ENCODE data around the gene RGS6.

RGS6 gene

GRCh38 chr14:72560889-72561493 lies 628.8 kb downstream of the RGS6 start:
- no peak for DNase-seq

DNA sequence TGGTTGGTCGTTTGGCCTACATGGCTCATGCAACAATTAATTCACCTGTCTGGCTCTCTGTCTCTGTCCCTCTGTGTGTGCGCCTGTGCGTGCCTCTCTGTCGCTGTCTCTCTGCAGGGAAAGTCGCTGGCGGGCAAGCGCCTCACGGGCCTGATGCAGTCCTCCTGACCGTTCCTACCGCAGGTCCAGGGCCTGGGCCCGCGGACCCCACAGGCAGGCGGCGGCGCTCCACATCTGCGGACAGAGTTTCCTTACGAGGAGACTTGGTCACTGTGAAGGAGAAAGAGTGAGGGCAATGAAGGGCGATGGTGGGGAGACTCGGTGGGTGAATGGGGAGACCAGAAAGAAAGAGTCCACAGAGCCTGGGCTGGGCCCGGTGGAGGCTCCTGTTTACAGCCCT lies 630.1 kb downstream of the RGS6 start:
- no peak for DNase-seq

GRCh38 chr14:72563676-72564075 lies 631.4 kb downstream of the RGS6 start:
- no peak for DNase-seq

GRCh38 chr14:72565149-72565559 lies 632.9 kb downstream of the RGS6 start:
- DNase-seq: no peak

- DNase-seq: no peak
These were observed 633.7 kb downstream of the RGS6 start for GRCh38 chr14:72565917-72566316.

GRCh38 chr14:72567226-72567625 lies 635.0 kb downstream of the RGS6 start:
- DNase-seq: no peak

GRCh38 chr14:72568296-72568992 lies 636.2 kb downstream of the RGS6 start:
- no peak for DNase-seq

DNA sequence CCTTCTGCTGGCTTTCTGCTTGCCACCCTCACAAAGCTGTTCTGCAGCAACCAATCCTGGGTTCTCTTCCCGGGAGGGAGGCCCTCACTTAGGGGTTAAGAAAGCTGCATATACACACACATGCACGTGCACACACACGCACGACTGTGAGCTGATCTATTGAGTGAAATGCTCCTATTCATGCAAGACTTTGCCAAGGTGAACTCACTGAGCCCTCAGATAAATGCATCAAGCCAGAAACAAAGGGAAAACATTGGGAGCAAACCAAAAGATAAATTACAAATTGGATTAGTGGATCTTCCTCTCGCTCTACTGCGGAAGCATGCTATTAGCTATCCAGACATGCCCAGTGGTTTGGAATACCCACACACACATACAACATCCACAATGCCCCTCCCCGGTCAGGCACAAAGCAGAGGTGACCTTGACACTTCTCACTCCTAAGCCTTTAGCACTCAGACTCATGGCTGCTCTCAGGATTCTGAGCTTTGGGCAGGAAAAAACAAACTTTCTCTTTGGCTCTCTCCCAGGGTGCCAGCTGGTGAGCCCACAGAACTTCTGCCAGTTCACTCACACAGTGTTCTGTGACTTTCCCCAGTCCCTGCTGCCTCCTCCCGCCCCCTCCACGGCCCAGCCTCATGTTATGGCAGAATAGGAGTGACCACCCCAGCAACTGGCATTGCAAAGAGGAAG lies 641.6 kb downstream of the RGS6 start:
- DNase-seq: no peak

DNA sequence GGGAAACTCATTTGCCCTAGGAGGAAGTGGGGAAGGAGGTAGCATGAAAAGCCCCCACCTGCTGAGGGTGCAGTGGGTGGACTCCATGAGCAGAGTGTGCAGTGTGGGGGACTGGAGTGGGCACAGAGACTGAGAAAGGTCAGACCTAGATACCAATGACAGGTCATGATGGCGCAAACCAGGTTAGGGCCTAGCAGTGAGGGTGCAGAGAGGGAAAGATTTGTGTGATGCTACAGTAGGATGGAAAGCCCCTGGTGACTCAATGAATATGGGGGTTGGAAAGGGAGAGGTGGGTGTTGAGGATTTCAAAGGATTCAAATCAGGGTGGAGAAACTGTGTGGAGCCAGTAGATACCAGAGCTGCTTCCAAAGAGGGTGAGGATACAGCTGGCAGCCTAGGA lies 642.5 kb downstream of the RGS6 start:
- no peak for DNase-seq

- no peak for DNase-seq
These were observed 644.0 kb downstream of the RGS6 start for GRCh38 chr14:72576258-72576657.

DNA sequence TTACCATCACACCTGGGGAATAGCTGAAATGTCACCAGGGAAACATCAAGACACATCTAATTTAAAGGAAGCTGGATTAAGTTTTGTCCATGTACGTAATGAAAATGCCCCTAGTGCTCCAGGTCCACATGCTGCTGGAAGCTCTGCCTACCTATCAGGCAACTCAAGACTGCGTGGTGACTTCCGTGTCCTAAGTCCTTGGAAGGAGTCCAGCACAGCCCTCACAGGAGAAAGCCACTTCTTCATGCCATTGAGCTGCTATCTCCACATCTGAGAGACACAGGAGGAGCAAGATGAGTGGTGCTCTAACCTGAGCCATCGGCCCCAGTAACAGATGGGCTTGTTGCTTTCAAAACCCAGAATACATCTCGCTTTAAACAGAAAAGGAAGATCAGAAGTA lies 645.3 kb downstream of the RGS6 start:
- no peak for DNase-seq

DNA sequence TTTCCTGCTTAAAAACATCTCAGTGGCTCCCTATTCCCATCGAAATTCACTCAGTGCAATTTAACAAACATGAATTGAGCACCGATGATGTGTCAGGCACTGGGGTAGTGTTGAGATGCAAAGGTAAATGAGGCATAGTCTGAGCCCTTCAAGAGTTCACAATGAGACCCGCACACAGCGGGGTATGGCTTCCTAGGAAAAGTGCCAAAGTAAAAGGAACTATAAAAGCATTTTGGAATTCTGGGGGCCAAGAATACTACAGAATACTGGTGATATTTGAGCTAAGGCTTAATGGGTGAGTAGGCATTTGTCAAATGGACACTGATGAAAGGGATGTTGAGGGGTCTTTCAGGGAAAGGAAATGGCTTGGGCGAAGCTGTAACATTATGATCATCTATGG lies 646.3 kb downstream of the RGS6 start:
- DNase-seq: no peak

- no peak for DNase-seq
These were observed 650.4 kb downstream of the RGS6 start for GRCh38 chr14:72582582-72582981.

DNA sequence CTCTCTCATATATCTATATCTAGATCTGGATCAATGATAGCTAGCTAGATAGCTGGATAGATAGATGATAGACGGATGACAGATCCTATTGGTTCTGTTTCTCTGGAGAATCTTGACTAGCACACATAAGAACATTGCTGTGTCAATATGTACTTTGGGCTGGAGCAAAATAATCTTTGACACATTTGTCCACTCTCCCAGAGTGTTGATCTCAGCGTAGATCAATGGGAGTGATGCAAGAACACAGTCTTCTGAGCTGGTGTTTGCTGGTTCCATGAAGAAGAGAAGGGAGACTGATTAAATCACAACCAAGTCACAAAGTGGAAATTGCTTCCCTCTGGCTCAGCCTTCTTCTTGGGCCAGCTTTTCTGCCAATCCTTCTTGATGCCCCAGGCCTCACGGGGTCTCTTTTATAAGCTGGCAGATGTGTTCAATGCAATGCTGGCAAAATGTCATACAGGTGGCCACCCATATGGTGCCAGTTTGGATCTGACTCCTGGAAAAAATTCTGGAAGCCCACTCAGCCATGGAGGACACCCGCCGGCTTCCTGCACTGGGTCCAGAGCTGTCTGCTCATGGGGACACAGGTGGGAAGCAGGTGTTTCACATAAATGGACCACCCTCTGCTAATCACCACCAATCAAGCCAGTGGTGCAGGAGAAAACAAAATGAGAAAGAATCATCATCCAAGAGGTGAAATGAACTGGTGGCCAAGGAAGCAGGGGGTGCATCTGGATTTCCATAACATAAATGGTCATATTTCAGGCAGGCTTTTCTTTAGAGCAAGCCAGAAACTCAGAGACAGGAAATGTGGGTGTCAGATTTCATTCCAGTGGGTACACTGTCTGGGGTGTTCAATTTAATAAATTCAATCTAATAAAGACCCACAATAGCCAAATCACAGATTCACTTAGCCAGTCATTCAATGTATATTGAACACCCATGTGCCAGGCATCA lies 651.4 kb downstream of the RGS6 start:
- DNase-seq: no peak

DNA sequence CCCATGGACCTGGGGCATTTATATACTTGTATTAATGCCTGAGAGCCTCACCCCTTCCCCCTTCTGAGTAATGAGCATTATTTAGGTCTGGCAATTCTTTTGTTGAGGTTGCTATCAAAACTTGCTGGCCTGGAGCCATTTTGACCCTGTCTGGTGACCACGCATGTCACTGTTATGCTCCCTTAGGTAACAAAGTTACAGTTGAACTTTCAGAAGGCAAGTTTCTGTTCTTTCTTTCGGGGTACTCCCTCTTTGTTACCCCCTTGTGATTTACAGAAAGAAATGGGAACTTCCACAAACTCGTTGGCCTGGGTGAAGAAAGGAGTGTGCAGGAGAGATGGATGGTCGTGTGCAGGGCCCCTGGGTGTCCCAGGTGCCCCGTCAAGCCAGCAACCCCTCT lies 656.3 kb downstream of the RGS6 start:
- DNase-seq: no peak

DNA sequence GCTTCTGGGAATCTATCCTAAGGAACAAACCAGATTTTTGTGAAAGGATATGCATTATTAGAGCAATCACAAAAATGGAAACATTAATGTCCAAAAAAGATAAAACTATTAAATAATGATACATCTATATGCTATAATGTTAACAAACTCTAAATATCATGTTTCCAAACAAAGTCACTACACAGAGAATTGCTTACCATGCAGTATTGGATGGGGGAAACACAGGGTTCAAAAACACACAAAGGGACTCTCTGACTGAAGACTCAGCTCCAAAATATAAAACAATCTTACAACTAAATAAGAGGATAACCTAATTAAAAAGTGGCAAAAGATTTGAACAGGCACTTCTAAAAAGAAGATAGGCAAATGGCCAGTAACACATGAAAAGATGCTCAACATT lies 657.4 kb downstream of the RGS6 start:
- no peak for DNase-seq

GRCh38 chr14:72590577-72590976 lies 658.3 kb downstream of the RGS6 start:
- DNase-seq: no peak

- no peak for DNase-seq
These were observed 659.2 kb downstream of the RGS6 start for GRCh38 chr14:72591391-72591790.

DNA sequence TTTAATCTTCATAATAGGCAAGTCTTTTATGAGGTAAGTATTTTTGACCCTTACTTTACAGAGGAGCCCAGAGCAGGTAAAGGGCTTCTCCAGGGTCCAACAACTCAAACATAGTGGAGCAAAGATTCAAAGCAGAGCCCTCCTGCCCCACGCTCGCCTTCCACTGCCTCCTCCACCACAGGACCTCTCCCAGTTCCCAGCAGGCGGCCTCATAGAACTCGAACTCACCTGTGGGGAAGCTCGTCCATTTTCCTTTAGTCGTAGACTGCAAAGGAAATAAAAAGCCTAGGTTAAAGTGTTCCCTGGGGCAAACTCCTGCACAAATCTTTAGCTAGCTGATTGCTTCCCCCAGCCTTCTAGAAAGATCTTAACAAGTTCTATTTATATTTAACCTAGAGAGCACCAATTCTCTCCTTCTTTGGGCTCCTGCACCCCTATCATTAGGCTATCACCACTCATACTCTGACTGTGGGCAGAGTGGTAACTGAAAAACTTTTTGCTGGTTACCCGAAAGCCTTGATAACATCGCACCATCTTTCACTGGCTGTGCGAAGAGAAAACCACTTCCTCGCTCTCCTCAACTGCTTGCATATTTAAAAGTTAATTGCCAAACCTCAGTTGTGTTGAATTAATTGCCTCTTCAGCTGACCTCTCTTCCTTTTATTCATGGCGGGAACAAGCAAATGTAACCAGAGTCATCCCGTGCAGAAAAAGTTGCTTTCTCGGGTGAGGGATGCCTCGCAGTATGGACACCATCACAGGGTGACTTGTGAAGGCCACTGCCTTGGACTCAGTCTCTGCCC lies 662.1 kb downstream of the RGS6 start:
- DNase-seq: no peak

- DNase-seq: no peak
These were observed 663.1 kb downstream of the RGS6 start for GRCh38 chr14:72595152-72595862.
